PC-9 (cell line): Measurements from ENCODE around the gene OXSR1. TPM values are rescaled to one million over a fixed set of nuclear protein-coding genes. Genes with fewer than 3 reads are reported as not detected.

ENCODE experiments used
- BruUV-seq: library from RNA; stranded (reverse); fragments of 400-500 nt; replicated peaks from 2 replicates; lab custom pipeline; 2021; lab: Mats Ljungman, UMichigan
- CTCF ChIA-PET: fragments of 300-600 bp; sonication (Branson Sonifier 250); formaldehyde crosslinking; loops from one replicate; lab custom pipeline; 2022; ENCODE audit warnings: antibody characterized with exemption; lab: Charles Lee
- POLR2A ChIA-PET: fragments of 300-600 bp; sonication (Branson Sonifier 250); formaldehyde crosslinking; loops from one replicate; lab custom pipeline; 2022; ENCODE audit warnings: antibody characterized with exemption; ENCODE audit not compliant: unreplicated experiment; lab: Charles Lee
- DNase-seq, 2 experiments: peaks; one replicate each; pipeline versions ENCODE4 v3.0.0 to v3.0.0-alpha.2; 2015 to 2022; ENCODE audit warnings: mixed read lengths in 1 of 2
- H2AFZ ChIP-seq: fragments of 200-600 bp; sonication (generic); 2 replicates; pipeline ENCODE4 v1.8.1; 2017; ENCODE audit warnings: antibody characterized with exemption
- H3F3A ChIP-seq: fragments of 200-600 bp; sonication (generic); 2 replicates; pipeline ENCODE4 v1.8.1; 2017; ENCODE audit warnings: antibody characterized with exemption, mild to moderate bottlenecking, low read depth; ENCODE audit not compliant: insufficient read depth
- H3K27ac ChIP-seq: fragments of 200-600 bp; sonication (generic); 2 replicates; pipeline ENCODE4 v1.6.1; 2016; ENCODE audit warnings: mixed run types
- H3K27me3 ChIP-seq: fragments of 200-600 bp; sonication (generic); 2 replicates; pipeline ENCODE4 v1.6.1; 2016; ENCODE audit warnings: low read depth, mixed run types; ENCODE audit not compliant: insufficient read depth
- H3K36me3 ChIP-seq: fragments of 200-600 bp; sonication (generic); 2 replicates; pipeline ENCODE4 v1.6.1; 2016; ENCODE audit warnings: low read depth, mixed run types
- H3K4me1 ChIP-seq: fragments of 200-600 bp; sonication (generic); replicated peaks from 2 replicates; pipeline ENCODE4 v1.6.1; 2016; ENCODE audit warnings: mixed run types; ENCODE audit not compliant: insufficient read depth
- H3K4me2 ChIP-seq: fragments of 200-600 bp; sonication (generic); 2 replicates; pipeline ENCODE4 v1.6.1; 2017; ENCODE audit warnings: mixed run types
- H3K4me3 ChIP-seq: fragments of 200-600 bp; sonication (generic); 2 replicates; pipeline ENCODE4 v1.6.1; 2016; ENCODE audit warnings: mixed run types
- H3K79me2 ChIP-seq: fragments of 200-600 bp; sonication (generic); 2 replicates; pipeline ENCODE4 v1.6.1; 2017; ENCODE audit warnings: low read depth, mixed run types
- H3K9me2 ChIP-seq: fragments of 200-600 bp; sonication (generic); 2 replicates; pipeline ENCODE4 v1.8.1; 2017; ENCODE audit warnings: mild to moderate bottlenecking; ENCODE audit not compliant: insufficient read depth
- H3K9me3 ChIP-seq: fragments of 200-600 bp; sonication (generic); 2 replicates; pipeline ENCODE4 v1.8.1; 2016; ENCODE audit warnings: low read depth; ENCODE audit not compliant: insufficient read depth
- H4K20me1 ChIP-seq: fragments of 200-600 bp; sonication (generic); 2 replicates; pipeline ENCODE4 v1.8.1; 2017; ENCODE audit not compliant: insufficient read depth
- CTCF ChIP-seq: fragments of 200-600 bp; sonication (generic); conservative IDR thresholded peaks from 2 replicates; pipeline ENCODE4 v1.6.1; 2017; ENCODE audit warnings: mixed run types, antibody characterized with exemption, mild to moderate bottlenecking, moderate library complexity
- EZH2 ChIP-seq: fragments of 200-600 bp; sonication (generic); IDR thresholded peaks from 2 replicates; pipeline ENCODE4 v1.8.0; 2017; ENCODE audit warnings: antibody characterized with exemption, low read depth
- intact Hi-C: fragments of 100-400 bp; cut with micrococcal nuclease; formaldehyde crosslinking; loops from one replicate; pipeline ENCODE4 v1.10.0; 2022; ENCODE audit not compliant: unreplicated experiment
- total RNA-seq: library from RNA; stranded (reverse); gene quantifications from 2 replicates; pipeline ENCODE4 v1.2.3, GENCODE V29; 2021

The OXSR1 gene
- total RNA-seq, 1 experiment from 2014 or later: 54.3 TPM

GRCh38 chr3:38146504-38146903 lies 18.8 kb upstream of the OXSR1 start:
- Histone ChIP-seq H3K36me3 (no peaks in the 10 kb centered on the region), H3K27me3 (no peaks in the 10 kb centered on the region), H3K4me1 (peaks cover 21% of the 10 kb centered on the region), H2AFZ (no peak overlapping the region), H3K9me3 (peaks cover 12% of the 10 kb centered on the region; the same call in 1 of the 2 replicates), H3F3A (peaks cover 18% of the 10 kb centered on the region; the same call in 1 of the 2 replicates), H4K20me1 (no peaks in the 10 kb centered on the region), H3K4me3 (no peak overlapping the region), H3K4me2 (no peak overlapping the region), H3K9me2 (no peaks in the 10 kb centered on the region), H3K79me2 (no peaks in the 10 kb centered on the region; the same call in 1 of the 2 replicates), H3K27ac (no peak overlapping the region)
- intact Hi-C loops: no loop called here
- CTCF ChIA-PET: no interaction called here
- POLR2A ChIA-PET: no interaction called here
- no peak for TF ChIP-seq EZH2
- TF ChIP-seq CTCF: no peak
- DNase-seq: no peak
- no TSS peak for BruUV-seq

- no peak overlapping the region for H3K4me2 ChIP-seq
- H3K4me3 ChIP-seq: no peak overlapping the region
- H3K9me2 ChIP-seq: no peaks in the 10 kb centered on the region
- H3K27ac ChIP-seq: no peak overlapping the region
- H3F3A ChIP-seq: peaks cover 15% of the 10 kb centered on the region; the same call in 1 of the 2 replicates
- H2AFZ ChIP-seq: no peak overlapping the region
- ChIA-PET POLR2A (no interaction called here), CTCF (no interaction called here)
- no peaks in the 10 kb centered on the region for H3K36me3 ChIP-seq
- DNase-seq: no peak
- no peaks in the 10 kb centered on the region for H4K20me1 ChIP-seq
- TF ChIP-seq CTCF: no peak
- no peak for TF ChIP-seq EZH2
- intact Hi-C loops: no loop called here
- peaks cover 12% of the 10 kb centered on the region; the same call in 1 of the 2 replicates for H3K9me3 ChIP-seq
- no peaks in the 10 kb centered on the region for H3K27me3 ChIP-seq
- H3K79me2 ChIP-seq: no peaks in the 10 kb centered on the region; the same call in 1 of the 2 replicates
- BruUV-seq: no TSS peak
- H3K4me1 ChIP-seq: peaks cover 21% of the 10 kb centered on the region
Observed at GRCh38 chr3:38147421-38147820, 17.9 kb upstream of the OXSR1 start.

- no peaks in the 10 kb centered on the region for H3K79me2 ChIP-seq
- H3K9me2 ChIP-seq: no peaks in the 10 kb centered on the region
- peaks cover 12% of the 10 kb centered on the region; the same call in 1 of the 2 replicates for H3K9me3 ChIP-seq
- ChIA-PET CTCF (no interaction called here), POLR2A (interaction anchor here (0.6 kb wide), 1 partner anchor 9 kb away, joined by 5 read pairs; no protein-coding TSS in a partner anchor)
- no peaks in the 10 kb centered on the region for H3K36me3 ChIP-seq
- no TSS peak for BruUV-seq
- no peak overlapping the region for H3K27ac ChIP-seq
- H3F3A ChIP-seq: peaks cover 22% of the 10 kb centered on the region; the same call in 1 of the 2 replicates
- H3K4me2 ChIP-seq: no peak overlapping the region
- H3K27me3 ChIP-seq: no peaks in the 10 kb centered on the region
- H2AFZ ChIP-seq: no peak overlapping the region
- no peak overlapping the region for H3K4me3 ChIP-seq
- no peaks in the 10 kb centered on the region for H4K20me1 ChIP-seq
- no peak for DNase-seq
- peaks cover 27% of the 10 kb centered on the region for H3K4me1 ChIP-seq
- TF ChIP-seq CTCF: no peak
- TF ChIP-seq EZH2: no peak
- intact Hi-C loops: no loop called here
Observed at GRCh38 chr3:38148311-38148882, 16.9 kb upstream of the OXSR1 start.
